T-helper 22 cell (primary cell): Measurements from ENCODE around the gene KMT2B.
"Not testable (repeated sequence)": the region's sequence is repeated elsewhere in the genome, so short reads cannot be mapped to it uniquely, and the experiment has no call there.

Experiments
- DNase-seq: peaks from one replicate; pipeline ENCODE4 v3.0.0-alpha.2; 2020; ENCODE audit warnings: low read depth

KMT2B gene

GRCh38 chr19:35712567-35713505, 5.0 kb upstream of the KMT2B start:
- no peak for DNase-seq

- no peak for DNase-seq
These were observed 4.3 kb upstream of the KMT2B start for GRCh38 chr19:35713506-35713850.

GRCh38 chr19:35713904-35714495, 3.8 kb upstream of the KMT2B start:
- no peak for DNase-seq

GRCh38 chr19:35714601-35715354, 3.0 kb upstream of the KMT2B start:
- no peak for DNase-seq

GRCh38 chr19:35715355-35715809, 2.4 kb upstream of the KMT2B start:
- no peak for DNase-seq

- DNase-seq = no peak
These were observed 1.6 kb upstream of the KMT2B start for GRCh38 chr19:35715981-35716800.

- DNase-seq = peak; percentile 96
These were observed 770 bp upstream of the KMT2B start for GRCh38 chr19:35716801-35717664.

- DNase-seq = no peak
These were observed 690 bp downstream of the KMT2B start for GRCh38 chr19:35718345-35719041.

GRCh38 chr19:35719402-35720162, 1.8 kb downstream of the KMT2B start:
- no peak for DNase-seq

- no peak for DNase-seq
These were observed 2.3 kb downstream of the KMT2B start for GRCh38 chr19:35720163-35720524.

- DNase-seq = no peak
These were observed 2.8 kb downstream of the KMT2B start for GRCh38 chr19:35720648-35721047.

- DNase-seq = no peak
These were observed 3.6 kb downstream of the KMT2B start for GRCh38 chr19:35721374-35721773.

- no peak for DNase-seq
These were observed 4.7 kb downstream of the KMT2B start for GRCh38 chr19:35722461-35722860.

GRCh38 chr19:35722897-35723296, 5.1 kb downstream of the KMT2B start:
- no peak for DNase-seq

GRCh38 chr19:35723671-35724070, 5.9 kb downstream of the KMT2B start:
- DNase-seq = no peak

GRCh38 chr19:35724132-35724531, 6.3 kb downstream of the KMT2B start:
- not testable (repeated sequence) for DNase-seq

GRCh38 chr19:35724560-35724959, 6.8 kb downstream of the KMT2B start:
- DNase-seq = no peak

GRCh38 chr19:35725216-35725861, 7.5 kb downstream of the KMT2B start:
- no peak for DNase-seq
